ENCODE measurements around the gene KDM5B.
A peak's percentile ranks its signal among the peaks of the same experiment; 100 is the strongest.

KDM5B gene

GRCh38 chr1:202810615-202811295 lies 2.5 kb upstream of the KDM5B start, which contains the start of gene PCAT6:
Gene PCAT6, plus strand, starts transcription at chr1:202810954.
- peak within 1 kb of the TSS; percentile 83 for H3K9ac ChIP-seq (ENCODE audit: low read length)
- H3K4me1 ChIP-seq (ENCODE audit: control insufficient read depth, insufficient read depth, low read length) = peaks cover 30% of the 10 kb centered on the region
- H3K36me3 ChIP-seq (ENCODE audit: control insufficient read depth, insufficient read depth, low read length) = no peaks in the 10 kb centered on the region
- no peaks in the 10 kb centered on the region for H3K9me3 ChIP-seq (ENCODE audit: control insufficient read depth, low read length)
- H3K4me3 ChIP-seq (ENCODE audit: low read length) = peak within 1 kb of the TSS; percentile 94
- H3K27me3 ChIP-seq (ENCODE audit: control insufficient read depth, insufficient read depth, low read length) = no peaks in the 10 kb centered on the region

- Histone ChIP-seq H3K4me3 (ENCODE audit: low read length) (peak overlapping the region; percentile 94), H3K9ac (ENCODE audit: low read length) (peak overlapping the region; percentile 83), H3K27me3 (ENCODE audit: control insufficient read depth, insufficient read depth, low read length) (no peaks in the 10 kb centered on the region), H3K36me3 (ENCODE audit: control insufficient read depth, insufficient read depth, low read length) (no peaks in the 10 kb centered on the region), H3K4me1 (ENCODE audit: control insufficient read depth, insufficient read depth, low read length) (peaks cover 33% of the 10 kb centered on the region), H3K9me3 (ENCODE audit: control insufficient read depth, low read length) (no peaks in the 10 kb centered on the region)
Observed at GRCh38 chr1:202810193-202810614, 2.0 kb upstream of the KDM5B start.

- Histone ChIP-seq H3K4me1 (ENCODE audit: control insufficient read depth, insufficient read depth, low read length) (peaks cover 33% of the 10 kb centered on the region), H3K9ac (ENCODE audit: low read length) (no peak overlapping the region)
Observed at GRCh38 chr1:202809597-202810159, 1.5 kb upstream of the KDM5B start.

DNA sequence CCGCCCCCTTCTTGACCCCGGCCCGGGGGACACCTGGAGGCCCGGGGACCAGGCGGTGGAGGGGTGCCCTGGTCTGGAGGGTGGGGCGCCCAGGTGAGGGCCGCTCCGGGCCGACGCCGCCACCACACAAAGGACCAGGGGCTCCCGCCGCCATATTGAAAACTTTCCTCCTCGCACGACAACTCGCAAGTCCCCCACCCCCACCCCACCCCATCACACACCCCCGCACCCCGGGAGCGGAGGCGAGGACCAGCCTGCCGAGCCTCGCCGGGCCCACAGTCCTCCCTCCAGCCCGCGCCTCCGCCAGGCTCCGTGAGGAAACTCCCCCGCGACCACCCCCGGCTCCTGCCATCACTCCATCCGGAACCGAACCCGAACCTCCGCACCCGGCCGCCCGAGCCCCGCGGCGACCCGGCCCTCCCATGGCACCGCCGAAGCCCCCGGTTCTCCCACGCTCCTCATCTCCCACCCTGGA lies 733 bp downstream of the KDM5B start:
- Histone ChIP-seq H3K9ac (ENCODE audit: low read length) (peak overlapping the region; percentile 90), H3K9me3 (ENCODE audit: control insufficient read depth, low read length) (no peaks in the 10 kb centered on the region), H3K36me3 (ENCODE audit: control insufficient read depth, insufficient read depth, low read length) (no peaks in the 10 kb centered on the region), H3K4me3 (ENCODE audit: low read length) (peak overlapping the region; percentile 61), H3K4me1 (ENCODE audit: control insufficient read depth, insufficient read depth, low read length) (peaks cover 35% of the 10 kb centered on the region), H3K27me3 (ENCODE audit: control insufficient read depth, insufficient read depth, low read length) (no peaks in the 10 kb centered on the region)

More at GRCh38 chr1:202809597-202810159, 1.5 kb upstream of the KDM5B start:
- Histone ChIP-seq H3K27me3 (ENCODE audit: control insufficient read depth, insufficient read depth, low read length) (no peaks in the 10 kb centered on the region), H3K4me3 (ENCODE audit: low read length) (no peak overlapping the region), H3K36me3 (ENCODE audit: control insufficient read depth, insufficient read depth, low read length) (no peaks in the 10 kb centered on the region), H3K9me3 (ENCODE audit: control insufficient read depth, low read length) (no peaks in the 10 kb centered on the region)

DNA sequence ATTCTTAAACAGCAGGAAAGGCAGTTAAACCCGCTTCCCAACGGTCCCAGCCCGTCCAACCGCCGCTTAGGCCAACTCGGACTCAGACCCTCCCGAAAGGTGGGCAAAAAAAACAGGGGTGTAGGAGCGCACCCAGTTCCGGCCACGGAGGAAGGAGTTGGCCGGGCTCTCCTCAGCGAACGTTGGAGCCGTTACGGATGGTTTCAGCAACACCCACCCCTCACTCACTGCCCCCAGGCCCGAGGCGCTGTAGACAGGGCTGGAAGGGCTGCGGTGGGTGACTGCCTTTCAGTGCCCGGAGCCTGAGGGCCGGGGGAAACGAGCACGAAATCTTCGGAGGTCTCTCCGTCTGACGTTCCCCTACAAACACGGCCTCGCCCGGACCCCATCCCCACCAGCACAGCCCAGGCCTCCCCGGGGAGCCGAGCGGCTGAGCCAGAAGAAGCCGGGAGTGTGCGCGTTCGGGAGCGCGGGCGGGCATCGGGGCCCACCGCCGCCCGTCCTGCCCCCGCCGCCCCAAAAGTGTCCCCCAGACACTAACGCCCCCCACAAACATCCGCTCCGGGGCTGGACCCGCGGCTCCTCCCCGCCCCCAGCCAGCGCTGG lies 1.3 kb downstream of the KDM5B start:
- Histone ChIP-seq H3K36me3 (ENCODE audit: control insufficient read depth, insufficient read depth, low read length) (no peaks in the 10 kb centered on the region), H3K9ac (ENCODE audit: low read length) (peak overlapping the region; percentile 90), H3K9me3 (ENCODE audit: control insufficient read depth, low read length) (no peaks in the 10 kb centered on the region), H3K27me3 (ENCODE audit: control insufficient read depth, insufficient read depth, low read length) (no peaks in the 10 kb centered on the region), H3K4me1 (ENCODE audit: control insufficient read depth, insufficient read depth, low read length) (peaks cover 30% of the 10 kb centered on the region), H3K4me3 (ENCODE audit: low read length) (peak overlapping the region; percentile 73)

- no peaks in the 10 kb centered on the region for H3K27me3 ChIP-seq (ENCODE audit: control insufficient read depth, insufficient read depth, low read length)
- H3K36me3 ChIP-seq (ENCODE audit: control insufficient read depth, insufficient read depth, low read length) = no peaks in the 10 kb centered on the region
- H3K9me3 ChIP-seq (ENCODE audit: control insufficient read depth, low read length) = no peaks in the 10 kb centered on the region
- H3K4me3 ChIP-seq (ENCODE audit: low read length) = peak overlapping the region; percentile 73
- peaks cover 22% of the 10 kb centered on the region for H3K4me1 ChIP-seq (ENCODE audit: control insufficient read depth, insufficient read depth, low read length)
- H3K9ac ChIP-seq (ENCODE audit: low read length) = peak overlapping the region; percentile 90
Observed at GRCh38 chr1:202805886-202806844, 2.1 kb downstream of the KDM5B start.

DNA sequence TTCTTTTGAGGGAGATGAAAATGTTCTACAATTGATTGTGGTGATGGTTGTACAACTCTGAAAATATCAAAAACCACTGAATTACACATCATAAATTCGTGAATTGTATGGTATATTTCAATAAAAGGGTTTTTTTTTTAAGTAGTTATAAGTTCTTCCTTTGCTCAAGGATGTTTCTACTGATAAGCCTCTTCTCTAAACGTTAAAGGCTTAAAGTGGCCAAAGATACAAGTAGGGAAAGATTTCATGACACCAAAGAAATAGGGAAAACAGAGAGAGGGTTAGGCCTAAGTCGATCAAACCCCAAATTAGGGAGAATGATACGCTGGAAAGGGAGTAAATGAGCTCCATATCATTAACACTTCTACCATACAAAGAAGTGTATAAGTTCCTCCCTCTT lies 4.1 kb downstream of the KDM5B start:
- no peaks in the 10 kb centered on the region for H3K36me3 ChIP-seq (ENCODE audit: control insufficient read depth, insufficient read depth, low read length)
- peaks cover 16% of the 10 kb centered on the region for H3K4me1 ChIP-seq (ENCODE audit: control insufficient read depth, insufficient read depth, low read length)
- H3K27me3 ChIP-seq (ENCODE audit: control insufficient read depth, insufficient read depth, low read length) = no peaks in the 10 kb centered on the region
- no peak overlapping the region for H3K9ac ChIP-seq (ENCODE audit: low read length)
- H3K4me3 ChIP-seq (ENCODE audit: low read length) = no peak overlapping the region
- no peaks in the 10 kb centered on the region for H3K9me3 ChIP-seq (ENCODE audit: control insufficient read depth, low read length)

DNA sequence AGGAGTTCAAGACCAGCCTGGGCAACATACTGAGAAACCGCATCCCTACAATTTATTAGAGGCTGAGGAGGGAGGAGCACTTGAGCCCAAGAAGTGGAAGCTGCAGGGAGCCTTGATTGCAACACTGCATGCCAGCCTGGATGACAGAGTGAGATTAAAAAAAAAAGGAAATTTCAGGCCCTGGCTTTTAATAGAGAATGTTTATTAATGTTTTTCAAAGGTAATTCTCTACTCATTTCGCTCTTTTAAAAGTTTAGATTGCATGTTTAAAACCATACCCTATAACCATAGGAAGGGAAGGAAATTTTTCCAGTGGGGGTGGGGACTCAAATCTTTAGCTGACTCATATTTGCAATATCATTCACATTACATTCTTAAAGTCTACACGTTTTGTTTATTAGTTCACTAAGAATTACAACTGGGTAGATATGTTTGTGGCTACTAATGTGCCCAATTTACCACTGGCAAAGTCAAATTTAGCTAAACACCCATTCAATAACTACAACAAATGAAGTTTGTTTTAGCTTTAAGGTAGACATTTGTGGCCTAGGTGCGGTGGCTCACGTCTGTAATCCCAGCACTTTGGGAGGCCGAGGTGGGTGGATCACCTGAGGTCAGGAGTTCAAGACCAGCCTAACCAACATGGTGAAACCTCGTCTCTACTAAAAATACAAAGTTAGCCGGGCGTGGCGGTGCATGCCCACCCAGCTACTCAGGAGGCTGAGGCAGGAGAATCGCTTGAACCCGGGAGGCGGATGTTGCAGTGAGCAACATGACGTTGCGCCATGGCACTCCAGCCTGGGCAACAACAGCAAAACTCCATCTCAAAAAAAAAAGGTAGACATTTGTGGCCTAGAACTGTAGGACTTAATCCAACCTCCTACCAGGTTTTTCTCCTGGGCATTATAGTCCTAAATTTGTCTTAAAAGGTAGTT lies 5.0 kb downstream of the KDM5B start:
- Histone ChIP-seq H3K9me3 (ENCODE audit: control insufficient read depth, low read length) (no peaks in the 10 kb centered on the region), H3K36me3 (ENCODE audit: control insufficient read depth, insufficient read depth, low read length) (no peaks in the 10 kb centered on the region), H3K9ac (ENCODE audit: low read length) (no peak overlapping the region), H3K4me1 (ENCODE audit: control insufficient read depth, insufficient read depth, low read length) (peaks cover 16% of the 10 kb centered on the region), H3K4me3 (ENCODE audit: low read length) (no peak overlapping the region), H3K27me3 (ENCODE audit: control insufficient read depth, insufficient read depth, low read length) (no peaks in the 10 kb centered on the region)

GRCh38 chr1:202802034-202802433 lies 6.2 kb downstream of the KDM5B start:
- H3K9me3 ChIP-seq (ENCODE audit: control insufficient read depth, low read length) = no peaks in the 10 kb centered on the region
- H3K4me3 ChIP-seq (ENCODE audit: low read length) = no peak overlapping the region
- H3K4me1 ChIP-seq (ENCODE audit: control insufficient read depth, insufficient read depth, low read length) = peaks cover 16% of the 10 kb centered on the region
- H3K9ac ChIP-seq (ENCODE audit: low read length) = no peak overlapping the region
- no peaks in the 10 kb centered on the region for H3K36me3 ChIP-seq (ENCODE audit: control insufficient read depth, insufficient read depth, low read length)
- no peaks in the 10 kb centered on the region for H3K27me3 ChIP-seq (ENCODE audit: control insufficient read depth, insufficient read depth, low read length)

- Histone ChIP-seq H3K4me1 (ENCODE audit: control insufficient read depth, insufficient read depth, low read length) (peaks cover 19% of the 10 kb centered on the region), H3K36me3 (ENCODE audit: control insufficient read depth, insufficient read depth, low read length) (no peaks in the 10 kb centered on the region), H3K4me3 (ENCODE audit: low read length) (no peak overlapping the region), H3K9ac (ENCODE audit: low read length) (no peak overlapping the region), H3K27me3 (ENCODE audit: control insufficient read depth, insufficient read depth, low read length) (no peaks in the 10 kb centered on the region), H3K9me3 (ENCODE audit: control insufficient read depth, low read length) (no peaks in the 10 kb centered on the region)
Observed at GRCh38 chr1:202801175-202801574, 7.0 kb downstream of the KDM5B start.

DNA sequence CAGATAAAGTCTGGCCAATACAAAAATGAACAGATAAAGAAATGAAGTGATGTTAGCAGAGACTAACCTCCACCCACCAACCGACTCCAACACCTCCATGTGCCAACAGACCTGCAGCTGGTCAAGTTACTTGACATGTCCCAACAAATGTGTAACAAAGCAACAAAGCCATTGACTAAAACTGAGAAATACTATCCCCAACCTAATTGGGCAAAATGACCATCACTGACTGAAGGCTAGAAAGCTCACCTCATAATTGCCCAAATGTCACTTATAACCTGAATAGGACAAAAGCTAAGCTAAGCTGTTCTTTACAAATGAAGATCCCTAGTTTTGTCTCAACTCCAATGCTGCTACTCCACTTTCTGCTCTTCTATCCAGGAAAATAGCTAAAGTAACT lies 7.5 kb downstream of the KDM5B start:
- Histone ChIP-seq H3K27me3 (ENCODE audit: control insufficient read depth, insufficient read depth, low read length) (no peaks in the 10 kb centered on the region), H3K9me3 (ENCODE audit: control insufficient read depth, low read length) (no peaks in the 10 kb centered on the region), H3K4me3 (ENCODE audit: low read length) (no peak overlapping the region), H3K36me3 (ENCODE audit: control insufficient read depth, insufficient read depth, low read length) (no peaks in the 10 kb centered on the region), H3K4me1 (ENCODE audit: control insufficient read depth, insufficient read depth, low read length) (peaks cover 16% of the 10 kb centered on the region), H3K9ac (ENCODE audit: low read length) (no peak overlapping the region)
